AML-193 (cell line): Measurements from ENCODE around the gene NLRC5.

ENCODE experiments used
- DNase-seq, 2 experiments: peaks; one replicate each; lab custom pipeline; 2025; lab: John Stamatoyannopoulos, UW

Gene NLRC5

DNA sequence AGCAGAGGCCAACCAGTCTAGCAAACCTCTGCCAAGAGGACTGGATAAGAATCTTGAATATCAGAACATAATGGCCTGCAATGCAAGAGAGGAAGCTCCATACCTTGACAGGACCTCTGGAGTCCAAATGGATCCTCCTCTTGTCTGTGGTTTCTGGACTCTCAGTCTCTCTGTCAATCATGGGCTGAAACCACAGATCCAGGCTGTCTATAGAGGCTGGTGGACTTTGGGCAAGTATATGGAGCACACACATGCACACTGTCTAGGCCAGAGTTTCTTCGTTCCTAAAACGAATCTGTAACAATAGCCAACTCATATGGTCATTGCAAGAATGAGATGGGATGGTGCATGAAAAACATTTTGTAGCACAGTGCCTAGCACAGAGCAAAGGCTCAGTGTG, 37.7 kb downstream of the NLRC5 start:
- no peak for DNase-seq

DNA sequence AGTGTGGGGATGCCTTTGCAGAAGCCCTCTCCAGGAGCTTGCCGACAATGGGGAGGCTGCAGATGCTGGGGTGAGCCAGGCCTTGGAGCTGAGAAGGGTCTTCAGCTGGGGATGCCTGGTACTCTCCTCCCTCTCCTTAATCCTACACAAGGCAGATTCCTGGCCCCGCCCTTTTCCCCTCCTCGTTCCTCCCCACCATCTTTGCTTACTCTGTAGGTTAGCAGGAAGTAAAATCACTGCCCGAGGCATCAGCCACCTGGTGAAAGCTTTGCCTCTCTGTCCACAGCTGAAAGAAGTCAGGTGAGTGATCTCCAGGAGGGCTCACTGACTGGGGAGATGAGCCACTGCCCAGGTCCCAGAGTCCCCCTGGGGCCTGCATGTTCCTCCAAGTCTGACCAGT, 38.7 kb downstream of the NLRC5 start:
- DNase-seq, result no peak

GRCh38 chr16:57029161-57030160, 40.1 kb downstream of the NLRC5 start:
- no peak for DNase-seq

GRCh38 chr16:57030346-57030902, 41.1 kb downstream of the NLRC5 start:
- no peak for DNase-seq

- DNase-seq, result no peak
Observed at GRCh38 chr16:57031156-57031555, 41.8 kb downstream of the NLRC5 start.

- DNase-seq, result no peak
Observed at GRCh38 chr16:57032346-57032745, 43.0 kb downstream of the NLRC5 start.

DNA sequence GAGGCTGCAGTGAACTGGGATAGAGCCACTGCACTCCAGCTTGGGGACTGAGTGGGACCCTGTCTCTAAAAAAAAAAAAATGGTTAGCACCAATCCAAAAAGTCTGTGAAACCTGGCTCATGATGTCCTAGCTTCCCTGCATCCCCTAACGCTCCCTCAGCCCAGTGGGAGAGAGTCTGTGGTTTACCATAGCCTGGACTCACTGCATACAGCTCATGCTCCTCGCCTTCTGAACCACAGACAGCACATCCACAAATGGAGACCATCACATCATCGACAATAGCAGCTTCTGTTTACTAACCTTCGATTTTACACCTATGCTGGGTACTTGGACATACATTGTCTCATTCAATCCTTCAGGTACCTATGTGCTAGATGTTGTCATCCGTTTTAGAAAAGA, 43.6 kb downstream of the NLRC5 start:
- no peak for DNase-seq

DNA sequence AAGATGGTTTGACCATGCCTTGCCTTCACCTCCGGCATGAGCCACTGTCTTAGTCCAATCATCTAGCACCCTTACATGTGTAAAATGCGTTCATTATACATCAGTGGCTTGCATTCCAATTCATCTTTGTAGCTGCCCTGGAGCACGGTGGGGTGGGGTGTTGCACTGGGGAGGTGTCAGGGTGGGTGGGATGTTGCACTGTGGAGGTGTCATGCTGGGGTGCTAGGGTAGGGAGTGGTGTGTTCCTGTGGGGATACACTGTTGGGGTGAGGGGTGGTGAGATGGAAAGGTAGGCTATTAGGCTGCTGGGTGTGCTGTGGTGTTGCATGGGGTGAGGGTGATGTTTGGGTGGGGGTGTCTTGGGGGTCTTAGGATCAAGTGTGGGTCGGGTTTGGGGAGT, 47.0 kb downstream of the NLRC5 start:
- DNase-seq, result no peak

- no peak for DNase-seq
Observed at GRCh38 chr16:57036945-57037344, 47.6 kb downstream of the NLRC5 start.

DNA sequence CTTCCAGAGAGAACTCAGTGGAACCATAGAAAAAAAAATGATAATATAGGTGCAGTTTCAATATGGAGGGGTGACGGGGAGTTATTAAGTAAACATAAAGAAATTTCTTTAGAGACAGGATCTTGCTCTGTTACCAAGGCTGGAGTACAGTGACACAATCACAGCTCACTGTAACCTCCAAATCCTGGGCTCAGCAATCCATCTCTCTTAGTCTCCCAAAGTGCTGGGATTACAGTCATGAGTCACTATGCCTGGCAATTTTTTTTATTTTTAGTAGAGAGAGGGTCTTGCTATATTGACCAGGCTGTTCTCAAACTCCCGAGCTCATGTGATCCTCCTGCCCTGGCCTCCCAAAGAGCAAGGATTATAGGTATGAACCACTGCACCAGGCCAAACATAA, 48.8 kb downstream of the NLRC5 start:
- DNase-seq, result no peak

GRCh38 chr16:57039148-57039812, 49.9 kb downstream of the NLRC5 start:
- peak; percentile 94 to 97 for DNase-seq

DNA sequence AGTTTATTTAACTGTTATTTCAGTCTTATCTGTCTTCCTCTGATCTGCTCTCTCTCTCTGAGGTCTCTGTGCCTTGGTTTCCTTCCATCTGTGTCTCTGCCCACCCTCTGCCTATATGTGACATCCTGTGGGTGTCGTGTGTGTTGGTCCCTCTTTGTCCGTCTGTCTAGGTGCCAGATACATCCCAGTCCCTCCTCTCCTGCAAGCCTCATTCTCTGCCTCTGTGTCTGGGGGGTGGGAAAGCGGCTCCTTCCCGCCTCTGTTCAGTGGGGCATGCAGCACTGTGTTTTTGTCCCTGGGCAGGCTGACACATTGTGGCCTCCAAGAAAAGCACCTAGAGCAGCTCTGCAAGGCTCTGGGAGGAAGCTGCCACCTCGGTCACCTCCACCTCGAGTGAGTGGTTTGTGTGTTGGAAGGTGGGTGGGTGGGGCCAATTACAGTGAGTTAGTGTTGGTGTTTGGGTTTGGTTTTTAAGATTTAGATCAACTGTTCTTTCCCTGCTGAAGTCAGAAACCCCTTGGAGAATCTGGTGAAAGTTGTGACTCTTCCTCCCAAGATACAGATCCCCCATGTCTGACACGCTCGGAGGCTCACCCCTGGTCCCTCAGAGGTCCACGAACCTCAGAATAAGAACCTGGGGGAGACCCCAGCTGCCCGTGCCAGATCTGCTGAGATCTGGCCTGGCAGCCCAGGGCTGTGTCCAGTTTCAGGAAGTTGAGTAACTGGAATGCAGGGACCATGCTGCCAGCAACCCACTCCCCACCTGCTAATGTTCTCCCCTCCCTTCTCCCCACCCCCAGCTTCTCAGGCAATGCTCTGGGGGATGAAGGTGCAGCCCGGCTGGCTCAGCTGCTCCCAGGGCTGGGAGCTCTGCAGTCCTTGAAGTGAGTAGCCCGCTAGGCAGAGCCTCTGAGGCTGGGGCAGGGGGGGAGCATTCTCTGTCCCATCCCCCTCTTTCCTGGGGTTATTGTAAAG, 52.1 kb downstream of the NLRC5 start:
- no peak for DNase-seq

GRCh38 chr16:57042157-57043111, 53.1 kb downstream of the NLRC5 start:
- DNase-seq, result no peak

DNA sequence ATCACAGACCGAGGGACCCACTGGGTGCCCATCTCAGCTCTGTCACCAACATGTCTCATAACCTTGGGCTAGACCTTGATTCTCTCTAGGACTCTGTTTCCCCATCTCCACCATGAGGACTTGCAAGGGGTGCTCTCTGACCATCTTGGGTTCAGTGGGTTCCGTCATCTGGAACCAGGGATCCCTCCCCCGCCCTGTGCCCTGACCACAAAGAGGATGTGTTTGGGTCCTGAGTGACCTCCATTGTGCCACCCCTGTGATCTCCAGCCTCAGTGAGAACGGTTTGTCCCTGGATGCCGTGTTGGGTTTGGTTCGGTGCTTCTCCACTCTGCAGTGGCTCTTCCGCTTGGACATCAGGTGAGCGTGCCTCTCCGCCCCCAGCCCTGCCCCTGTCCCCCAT, 53.9 kb downstream of the NLRC5 start:
- DNase-seq, result no peak

DNA sequence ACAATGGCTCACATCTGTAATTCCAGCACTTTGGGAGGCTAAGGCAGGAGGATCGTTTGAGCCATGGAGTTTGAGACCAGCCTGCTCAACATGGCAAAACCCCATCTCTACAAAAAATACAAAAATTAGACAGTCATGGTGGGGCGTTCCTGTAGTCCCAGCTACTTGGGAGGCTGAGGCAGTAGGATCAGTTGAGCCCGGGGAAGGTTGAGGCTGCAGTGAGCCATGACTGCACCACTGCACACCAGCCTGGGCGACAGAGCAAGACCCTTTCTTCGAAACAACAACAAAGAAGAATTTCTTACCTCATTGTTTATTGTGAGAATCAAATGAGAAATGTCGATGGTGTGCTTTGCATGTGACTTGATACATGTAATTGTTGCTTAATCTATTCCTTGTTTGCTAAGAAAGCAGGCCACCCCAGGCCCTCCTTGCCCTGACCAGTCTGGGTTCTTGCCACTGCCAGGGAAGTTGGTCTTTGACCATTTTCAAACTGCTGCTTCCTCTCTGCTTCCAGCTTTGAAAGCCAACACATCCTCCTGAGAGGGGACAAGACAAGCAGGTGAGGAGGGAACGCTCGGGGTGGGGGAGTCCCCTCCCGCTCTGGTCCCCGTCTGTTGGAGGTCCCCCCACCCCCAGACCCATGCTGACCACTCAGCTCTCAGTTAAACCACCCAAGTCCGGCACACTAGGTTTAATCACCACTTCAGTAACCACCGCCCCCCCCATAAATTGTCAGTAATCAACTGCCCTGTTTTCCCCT, 55.8 kb downstream of the NLRC5 start:
- no peak for DNase-seq

DNA sequence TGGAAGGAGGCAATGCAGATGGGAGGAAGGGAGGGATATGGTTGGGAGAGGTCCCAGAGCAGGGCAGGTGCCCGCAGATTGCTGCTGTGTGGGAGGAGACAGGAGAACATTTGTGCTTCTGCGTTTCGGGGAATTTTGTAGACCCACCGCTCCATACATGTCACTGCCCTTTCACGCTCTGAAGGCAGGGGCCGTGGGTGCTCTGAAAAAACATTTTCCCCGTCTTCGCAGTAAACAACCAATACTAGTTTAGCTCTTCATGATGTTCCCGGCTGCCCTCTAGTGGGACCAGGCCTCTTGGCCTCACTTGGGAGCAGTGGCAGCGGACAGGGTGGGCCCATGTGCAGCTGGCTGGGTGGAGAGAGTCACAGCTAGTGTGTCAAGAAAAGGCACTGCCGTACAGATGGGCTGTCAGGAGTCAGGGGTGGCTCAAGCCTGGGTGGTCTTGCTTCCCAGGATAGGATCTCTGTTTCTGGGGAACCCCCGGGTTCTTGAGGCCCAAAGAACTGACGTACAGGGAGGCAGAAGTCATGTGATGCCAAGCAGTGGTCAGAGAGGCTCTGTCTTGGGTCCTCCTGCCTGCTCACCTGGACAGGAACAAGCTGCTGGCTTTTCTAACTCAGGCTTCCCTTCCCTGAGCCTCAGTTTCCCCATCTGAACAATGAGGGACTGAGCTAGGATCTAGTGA, 56.5 kb downstream of the NLRC5 start:
- no peak for DNase-seq

DNA sequence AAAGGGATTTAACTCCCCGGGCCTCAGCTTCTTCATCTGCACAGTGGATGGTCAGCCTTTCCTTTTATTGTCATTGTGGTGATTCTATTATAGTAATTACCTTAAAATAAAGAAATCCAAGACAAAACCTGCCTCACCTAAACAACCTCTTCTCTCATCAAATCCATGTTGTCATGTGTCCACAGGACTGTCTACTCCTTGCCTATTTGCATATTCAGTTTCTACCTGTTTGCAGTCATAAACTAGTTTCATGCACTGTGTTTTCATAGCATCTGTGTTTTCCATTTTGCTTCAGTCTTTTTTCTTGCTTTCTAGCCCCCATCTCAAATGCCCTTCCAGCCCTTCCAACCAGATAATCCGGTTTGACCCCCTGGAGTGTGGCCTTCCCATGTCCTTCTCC, 58.7 kb downstream of the NLRC5 start:
- DNase-seq, result no peak

- no peak for DNase-seq
Observed at GRCh38 chr16:57049678-57050077, 60.3 kb downstream of the NLRC5 start.

DNA sequence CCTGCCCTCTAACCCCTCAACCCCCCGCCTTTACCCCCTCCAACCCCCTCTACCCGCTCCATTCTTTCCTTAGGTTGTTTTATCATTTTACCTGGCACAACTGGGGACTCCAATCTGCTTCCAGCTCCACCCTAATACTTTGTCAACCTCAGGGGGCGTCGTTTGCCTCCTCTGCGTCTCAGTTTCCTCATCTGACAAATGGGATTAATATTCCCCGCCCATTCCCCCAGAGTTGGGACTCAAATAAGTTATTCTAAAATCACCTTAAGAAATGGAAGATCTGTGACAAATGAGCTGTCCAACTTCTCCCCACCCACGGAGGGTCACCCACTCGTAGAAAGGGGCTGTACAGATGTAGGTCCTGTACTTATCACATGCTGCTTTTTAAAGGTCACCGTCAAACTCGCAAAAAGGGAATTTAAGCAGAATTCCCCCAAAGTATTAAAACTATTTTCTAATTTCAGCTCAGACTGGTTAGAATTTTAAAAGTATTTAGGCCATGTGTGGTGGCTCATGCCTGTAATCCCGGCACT, 62.4 kb downstream of the NLRC5 start:
- no peak for DNase-seq
